Calu3 (cell line): ENCODE data around the gene GPR35. TPM values are rescaled to one million over a fixed set of nuclear protein-coding genes. Genes with fewer than 3 reads are reported as not detected.
A peak's percentile ranks its signal among the peaks of the same experiment; 100 is the strongest.

Experiments
- BruUV-seq: library from RNA; stranded (reverse); fragments of 400-500 nt; replicated peaks from 2 replicates; lab custom pipeline; 2021; lab: Mats Ljungman, UMichigan
- CTCF ChIA-PET: fragments of 300-600 bp; sonication (Branson Sonifier 250); formaldehyde crosslinking; loops from one replicate; lab custom pipeline; 2022; ENCODE audit warnings: antibody characterized with exemption; lab: Charles Lee
- DNase-seq: peaks from one replicate; pipeline ENCODE4 v3.0.0; 2022
- H3K27ac Mint-ChIP-seq: one replicate; pipeline ENCODE4 v1.8.0; 2022; ENCODE audit warnings: mixed read lengths; ENCODE audit not compliant: unreplicated experiment
- H3K27me3 Mint-ChIP-seq: one replicate; pipeline ENCODE4 v1.8.0; 2022; ENCODE audit warnings: mixed read lengths; ENCODE audit not compliant: unreplicated experiment
- H3K36me3 Mint-ChIP-seq: one replicate; pipeline ENCODE4 v1.8.0; 2022; ENCODE audit warnings: mild to moderate bottlenecking, moderate library complexity, mixed read lengths; ENCODE audit not compliant: insufficient read depth, unreplicated experiment
- H3K4me1 Mint-ChIP-seq: one replicate; pipeline ENCODE4 v1.8.0; 2022; ENCODE audit warnings: mild to moderate bottlenecking, low read depth, mixed read lengths; ENCODE audit not compliant: unreplicated experiment
- H3K4me3 Mint-ChIP-seq: one replicate; pipeline ENCODE4 v1.8.0; 2022; ENCODE audit warnings: mild to moderate bottlenecking, low read depth, moderate library complexity, mixed read lengths; ENCODE audit not compliant: unreplicated experiment
- H3K9me3 Mint-ChIP-seq: one replicate; pipeline ENCODE4 v1.8.0; 2022; ENCODE audit warnings: low read depth, mixed read lengths; ENCODE audit not compliant: unreplicated experiment
- intact Hi-C: fragments of 100-400 bp; cut with micrococcal nuclease; formaldehyde crosslinking; loops from one replicate; pipeline ENCODE4 v1.10.0; 2022; ENCODE audit not compliant: unreplicated experiment
- total RNA-seq: library from RNA; stranded (reverse); gene quantifications from 2 replicates; pipeline ENCODE4 v1.2.3, GENCODE V29; 2022
- TF ChIP-seq, protein P1 (sequence below): fragments of 200-600 bp; IDR thresholded peaks from one replicate; pipeline ENCODE4 v1.8.0; 2022; ENCODE audit warnings: antibody characterized with exemption; ENCODE audit not compliant: unreplicated experiment

GPR35 gene
- total RNA-seq, 1 experiment from 2014 or later = 40.3 TPM

- CTCF ChIA-PET = interaction anchor here (0.7 kb wide), 2 partner anchors 172 to 503 kb away, joined by 4 read pairs; no protein-coding TSS in a partner anchor
- no TSS peak for BruUV-seq
- peaks cover 5% of the 10 kb centered on the region for H3K9me3 Mint-ChIP-seq
- TF ChIP-seq, protein P1, sequence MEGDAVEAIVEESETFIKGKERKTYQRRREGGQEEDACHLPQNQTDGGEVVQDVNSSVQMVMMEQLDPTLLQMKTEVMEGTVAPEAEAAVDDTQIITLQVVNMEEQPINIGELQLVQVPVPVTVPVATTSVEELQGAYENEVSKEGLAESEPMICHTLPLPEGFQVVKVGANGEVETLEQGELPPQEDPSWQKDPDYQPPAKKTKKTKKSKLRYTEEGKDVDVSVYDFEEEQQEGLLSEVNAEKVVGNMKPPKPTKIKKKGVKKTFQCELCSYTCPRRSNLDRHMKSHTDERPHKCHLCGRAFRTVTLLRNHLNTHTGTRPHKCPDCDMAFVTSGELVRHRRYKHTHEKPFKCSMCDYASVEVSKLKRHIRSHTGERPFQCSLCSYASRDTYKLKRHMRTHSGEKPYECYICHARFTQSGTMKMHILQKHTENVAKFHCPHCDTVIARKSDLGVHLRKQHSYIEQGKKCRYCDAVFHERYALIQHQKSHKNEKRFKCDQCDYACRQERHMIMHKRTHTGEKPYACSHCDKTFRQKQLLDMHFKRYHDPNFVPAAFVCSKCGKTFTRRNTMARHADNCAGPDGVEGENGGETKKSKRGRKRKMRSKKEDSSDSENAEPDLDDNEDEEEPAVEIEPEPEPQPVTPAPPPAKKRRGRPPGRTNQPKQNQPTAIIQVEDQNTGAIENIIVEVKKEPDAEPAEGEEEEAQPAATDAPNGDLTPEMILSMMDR = no peak
- no peaks in the 10 kb centered on the region for H3K4me1 Mint-ChIP-seq
- H3K27ac Mint-ChIP-seq = no peak overlapping the region
- intact Hi-C loops = no loop called here
- DNase-seq = no peak
- H3K27me3 Mint-ChIP-seq = no peaks in the 10 kb centered on the region
- peaks cover 74% of the 10 kb centered on the region for H3K36me3 Mint-ChIP-seq
- no peak overlapping the region for H3K4me3 Mint-ChIP-seq
These were observed 3.2 kb upstream of the GPR35 start for GRCh38 chr2:240622060-240622411.

GRCh38 chr2:240622531-240623235, 2.6 kb upstream of the GPR35 start:
- no peaks in the 10 kb centered on the region for H3K27me3 Mint-ChIP-seq
- H3K9me3 Mint-ChIP-seq = peaks cover 4% of the 10 kb centered on the region
- no peaks in the 10 kb centered on the region for H3K4me1 Mint-ChIP-seq
- no TSS peak for BruUV-seq
- H3K36me3 Mint-ChIP-seq = peaks cover 78% of the 10 kb centered on the region
- DNase-seq = no peak
- intact Hi-C loops = no loop called here
- peak overlapping the region; percentile 56 for H3K27ac Mint-ChIP-seq
- H3K4me3 Mint-ChIP-seq = no peak overlapping the region
- TF ChIP-seq, protein P1 = no peak
- CTCF ChIA-PET = interaction anchor here (0.7 kb wide), 1 partner anchor 172 kb away, joined by 4 read pairs; no protein-coding TSS in a partner anchor

- intact Hi-C loops = no loop called here
- TF ChIP-seq, protein P1 = no peak
- peak overlapping the region; percentile 56 for H3K27ac Mint-ChIP-seq
These were observed 1.7 kb upstream of the GPR35 start for GRCh38 chr2:240623531-240624010.

GRCh38 chr2:240624011-240624949, 1.0 kb upstream of the GPR35 start:
- no peak for DNase-seq
- Mint-ChIP-seq H3K27me3 (no peaks in the 10 kb centered on the region), H3K4me1 (no peaks in the 10 kb centered on the region), H3K9me3 (no peaks in the 10 kb centered on the region), H3K36me3 (peaks cover 64% of the 10 kb centered on the region), H3K4me3 (no peak overlapping the region), H3K27ac (no peak overlapping the region)
- CTCF ChIA-PET = no interaction called here
- BruUV-seq = no TSS peak
- TF ChIP-seq, protein P1 = no peak
- intact Hi-C loops = no loop called here

More at GRCh38 chr2:240623531-240624010, 1.7 kb upstream of the GPR35 start:
- no peaks in the 10 kb centered on the region for H3K27me3 Mint-ChIP-seq
- H3K4me3 Mint-ChIP-seq = no peak overlapping the region
- H3K36me3 Mint-ChIP-seq = peaks cover 71% of the 10 kb centered on the region
- DNase-seq = no peak
- CTCF ChIA-PET = no interaction called here
- H3K9me3 Mint-ChIP-seq = no peaks in the 10 kb centered on the region
- BruUV-seq = no TSS peak
- H3K4me1 Mint-ChIP-seq = no peaks in the 10 kb centered on the region
